Measurements from ENCODE around the gene NETO2. TPM values are rescaled to one million over a fixed set of nuclear protein-coding genes. Genes with fewer than 3 reads are reported as not detected.
A peak's percentile ranks its signal among the peaks of the same experiment; 100 is the strongest.

NETO2 gene
- total RNA-seq, 2 donors from 2014 or later, result 17.9 to 67.0 TPM

DNA sequence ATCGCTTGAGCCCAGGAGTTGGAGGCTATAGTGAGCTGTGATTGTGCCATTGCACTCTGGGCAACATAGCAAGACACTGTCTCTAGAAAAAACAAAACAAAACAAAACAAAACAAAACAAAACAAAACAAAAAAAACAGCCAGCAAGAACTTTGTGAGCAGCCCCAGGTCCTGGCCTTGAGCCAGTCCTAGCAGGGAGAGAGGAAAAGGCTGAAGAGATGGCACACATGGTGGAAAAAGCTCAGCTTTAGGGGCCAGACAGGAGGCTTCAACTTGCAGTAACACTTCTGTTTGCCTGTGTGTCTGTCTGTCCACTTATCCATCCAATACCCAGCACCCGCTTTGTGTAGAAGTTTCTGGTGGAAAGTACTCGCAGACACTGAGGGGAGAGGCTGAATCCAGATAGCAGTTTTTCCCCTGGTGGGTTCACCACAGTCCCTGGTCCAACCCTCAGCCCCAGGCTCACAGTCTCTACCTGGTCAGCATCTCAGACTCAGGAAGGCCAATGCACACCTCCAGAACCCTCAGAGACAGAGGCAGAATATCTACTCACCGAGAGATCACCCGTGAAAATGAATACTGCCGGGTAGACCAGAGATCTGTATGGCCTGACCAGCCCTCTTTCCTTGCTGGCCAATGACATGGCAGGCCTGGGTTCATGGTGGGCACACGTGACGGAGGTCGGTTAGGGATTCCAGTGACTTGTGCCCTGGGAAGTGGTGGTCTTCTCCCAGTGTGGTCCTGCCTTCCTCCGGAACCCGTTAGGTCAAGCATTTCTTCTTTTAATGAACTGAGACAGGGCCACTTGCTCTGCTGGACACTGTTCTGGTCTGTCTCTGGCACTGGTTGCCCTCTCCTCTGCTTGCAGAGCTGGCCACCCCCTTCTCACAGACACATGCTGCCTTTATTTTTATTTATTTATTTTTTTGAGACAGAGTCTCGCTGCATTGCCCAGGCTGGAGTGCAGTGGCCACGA is 90.8 kb downstream of the NETO2 start:
- Mint-ChIP-seq H3K4me3 (no peak overlapping the region), H3K4me1 (no peaks in the 10 kb centered on the region), H3K27me3 (no peaks in the 10 kb centered on the region), H3K36me3 (ENCODE audit: low read depth) (no peaks in the 10 kb centered on the region), H3K9me3 (no peaks in the 10 kb centered on the region), H3K27ac (no peak overlapping the region)
- no peak for ATAC-seq (replicated peaks)

DNA sequence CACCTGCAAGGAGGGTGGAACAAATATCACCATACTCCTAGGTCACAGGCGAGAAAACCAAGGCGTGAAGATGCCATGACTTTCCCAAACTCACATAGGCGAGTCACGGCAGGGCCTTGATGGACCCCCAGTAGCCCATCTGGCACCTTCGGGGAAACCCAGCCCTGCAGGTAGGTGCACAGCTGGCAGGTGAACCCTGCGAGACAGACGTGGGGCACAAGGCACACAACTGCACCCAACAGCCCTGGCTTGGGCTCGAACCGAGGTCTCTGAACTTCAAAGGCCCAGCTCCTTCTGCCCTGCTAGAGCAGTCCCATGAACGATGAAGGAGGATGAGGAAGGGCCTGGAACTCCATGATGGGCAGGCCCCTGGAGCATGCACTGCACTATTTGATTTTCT is 92.7 kb downstream of the NETO2 start:
- ATAC-seq (replicated peaks), result no peak
- H3K9me3 Mint-ChIP-seq, result no peaks in the 10 kb centered on the region
- H3K4me3 Mint-ChIP-seq, result no peak overlapping the region
- no peaks in the 10 kb centered on the region for H3K36me3 Mint-ChIP-seq (ENCODE audit: low read depth)
- no peaks in the 10 kb centered on the region for H3K27me3 Mint-ChIP-seq
- no peak overlapping the region for H3K27ac Mint-ChIP-seq
- no peaks in the 10 kb centered on the region for H3K4me1 Mint-ChIP-seq

GRCh38 chr16:47049901-47050583 is 93.7 kb downstream of the NETO2 start:
- ATAC-seq (replicated peaks), result no peak
- Mint-ChIP-seq H3K4me1 (no peaks in the 10 kb centered on the region), H3K36me3 (ENCODE audit: low read depth) (no peaks in the 10 kb centered on the region), H3K4me3 (no peak overlapping the region), H3K9me3 (no peaks in the 10 kb centered on the region), H3K27ac (no peak overlapping the region), H3K27me3 (no peaks in the 10 kb centered on the region)

- Mint-ChIP-seq H3K9me3 (no peaks in the 10 kb centered on the region), H3K36me3 (ENCODE audit: low read depth) (no peaks in the 10 kb centered on the region), H3K27ac (no peak overlapping the region), H3K4me1 (no peaks in the 10 kb centered on the region), H3K4me3 (no peak overlapping the region), H3K27me3 (no peaks in the 10 kb centered on the region)
- ATAC-seq (replicated peaks), result no peak
Measured at GRCh38 chr16:47047524-47048203, 96.1 kb downstream of the NETO2 start.

- Mint-ChIP-seq H3K9me3 (no peaks in the 10 kb centered on the region), H3K27me3 (no peaks in the 10 kb centered on the region), H3K36me3 (ENCODE audit: low read depth) (no peaks in the 10 kb centered on the region), H3K4me1 (no peaks in the 10 kb centered on the region), H3K4me3 (no peak overlapping the region), H3K27ac (no peak overlapping the region)
- no peak for ATAC-seq (replicated peaks)
Measured at GRCh38 chr16:47046726-47047523, 96.8 kb downstream of the NETO2 start.

GRCh38 chr16:47045459-47045858 is 98.3 kb downstream of the NETO2 start:
- no peaks in the 10 kb centered on the region for H3K36me3 Mint-ChIP-seq (ENCODE audit: low read depth)
- H3K4me1 Mint-ChIP-seq, result no peaks in the 10 kb centered on the region
- no peak overlapping the region for H3K4me3 Mint-ChIP-seq
- H3K27me3 Mint-ChIP-seq, result no peaks in the 10 kb centered on the region
- H3K9me3 Mint-ChIP-seq, result no peaks in the 10 kb centered on the region
- ATAC-seq (replicated peaks), result no peak
- H3K27ac Mint-ChIP-seq, result no peak overlapping the region

GRCh38 chr16:47045023-47045422 is 98.7 kb downstream of the NETO2 start:
- no peaks in the 10 kb centered on the region for H3K36me3 Mint-ChIP-seq (ENCODE audit: low read depth)
- H3K4me3 Mint-ChIP-seq, result no peak overlapping the region
- no peak overlapping the region for H3K27ac Mint-ChIP-seq
- H3K9me3 Mint-ChIP-seq, result no peaks in the 10 kb centered on the region
- H3K27me3 Mint-ChIP-seq, result no peaks in the 10 kb centered on the region
- H3K4me1 Mint-ChIP-seq, result no peaks in the 10 kb centered on the region
- no peak for ATAC-seq (replicated peaks)

GRCh38 chr16:47043970-47044684 is 99.6 kb downstream of the NETO2 start:
- H3K36me3 Mint-ChIP-seq (ENCODE audit: low read depth), result no peaks in the 10 kb centered on the region
- H3K27me3 Mint-ChIP-seq, result no peaks in the 10 kb centered on the region
- no peak overlapping the region for H3K27ac Mint-ChIP-seq
- H3K4me1 Mint-ChIP-seq, result no peaks in the 10 kb centered on the region
- no peak for ATAC-seq (replicated peaks)
- H3K4me3 Mint-ChIP-seq, result no peak overlapping the region
- H3K9me3 Mint-ChIP-seq, result no peaks in the 10 kb centered on the region

DNA sequence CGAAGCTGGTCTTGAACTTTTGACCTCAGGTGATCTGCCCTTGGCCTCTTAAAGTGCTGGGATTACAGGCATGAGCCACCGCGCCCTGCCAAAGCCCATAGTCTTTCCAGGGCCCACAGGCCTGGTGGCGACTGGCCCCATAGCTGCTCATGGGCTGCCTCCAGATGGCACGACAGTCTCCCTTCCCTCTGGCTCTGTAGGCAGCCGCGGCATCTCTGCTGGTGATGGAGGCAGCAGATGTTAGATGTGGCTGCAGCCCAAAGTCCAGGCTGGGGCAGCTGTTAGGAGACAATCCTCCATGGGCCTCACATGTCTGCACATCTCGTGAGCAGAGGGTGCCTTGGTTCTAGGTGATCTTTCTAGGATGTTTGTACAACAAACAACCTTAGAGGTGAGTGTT is 100.5 kb downstream of the NETO2 start:
- no peaks in the 10 kb centered on the region for H3K27me3 Mint-ChIP-seq
- no peak for ATAC-seq (replicated peaks)
- H3K36me3 Mint-ChIP-seq (ENCODE audit: low read depth), result no peaks in the 10 kb centered on the region
- H3K4me1 Mint-ChIP-seq, result no peaks in the 10 kb centered on the region
- no peaks in the 10 kb centered on the region for H3K9me3 Mint-ChIP-seq
- H3K27ac Mint-ChIP-seq, result no peak overlapping the region
- H3K4me3 Mint-ChIP-seq, result no peak overlapping the region

- Mint-ChIP-seq H3K9me3 (no peaks in the 10 kb centered on the region), H3K4me3 (peak overlapping the region; percentile 66), H3K36me3 (ENCODE audit: low read depth) (no peaks in the 10 kb centered on the region), H3K27me3 (no peaks in the 10 kb centered on the region), H3K4me1 (no peaks in the 10 kb centered on the region), H3K27ac (peak overlapping the region; percentile 28)
- peak; percentile 97 for ATAC-seq (replicated peaks)
Measured at GRCh38 chr16:47037746-47038458, 105.8 kb downstream of the NETO2 start.

DNA sequence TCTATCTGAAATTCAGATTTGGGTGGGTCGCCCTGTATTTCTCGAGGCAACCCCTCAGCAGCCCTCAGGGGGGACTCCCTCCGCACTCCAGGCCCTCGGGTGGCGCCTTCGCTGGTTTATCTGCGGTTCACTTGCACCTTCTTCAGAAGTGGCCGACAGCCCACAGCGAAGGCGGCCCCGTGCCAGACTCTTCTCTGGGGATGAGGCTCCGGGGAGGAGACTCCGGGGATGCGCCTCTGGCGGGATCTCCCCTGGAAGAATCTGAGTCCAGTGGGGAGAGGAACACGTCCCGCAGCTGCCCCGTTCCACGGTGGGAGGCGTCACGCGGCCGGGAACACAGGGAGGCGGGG is 106.4 kb downstream of the NETO2 start:
- Mint-ChIP-seq H3K36me3 (ENCODE audit: low read depth) (no peaks in the 10 kb centered on the region), H3K4me1 (no peaks in the 10 kb centered on the region), H3K4me3 (peak overlapping the region; percentile 66), H3K27me3 (no peaks in the 10 kb centered on the region), H3K27ac (no peak overlapping the region), H3K9me3 (no peaks in the 10 kb centered on the region)
- ATAC-seq (replicated peaks), result peak; percentile 34

- Mint-ChIP-seq H3K27ac (no peak overlapping the region), H3K4me1 (no peaks in the 10 kb centered on the region), H3K27me3 (no peaks in the 10 kb centered on the region), H3K36me3 (ENCODE audit: low read depth) (no peaks in the 10 kb centered on the region), H3K4me3 (peak overlapping the region; percentile 66), H3K9me3 (no peaks in the 10 kb centered on the region)
- ATAC-seq (replicated peaks), result no peak
Measured at GRCh38 chr16:47036201-47036600, 107.5 kb downstream of the NETO2 start.

GRCh38 chr16:47035436-47035835 is 108.3 kb downstream of the NETO2 start:
- no peaks in the 10 kb centered on the region for H3K36me3 Mint-ChIP-seq (ENCODE audit: low read depth)
- no peak for ATAC-seq (replicated peaks)

More at GRCh38 chr16:47035436-47035835, 108.3 kb downstream of the NETO2 start:
- Mint-ChIP-seq H3K27me3 (no peaks in the 10 kb centered on the region), H3K9me3 (no peaks in the 10 kb centered on the region), H3K27ac (no peak overlapping the region), H3K4me3 (no peak overlapping the region), H3K4me1 (no peaks in the 10 kb centered on the region)

Data from activated T-helper 17 cell treated with anti-CD3 and anti-CD28 coated beads, Interleukin-2, amount 50 U/mL, for 72 hours (primary cell).